Measurements from ENCODE around the gene UBA6.

- TF ChIP-seq, protein P1, sequence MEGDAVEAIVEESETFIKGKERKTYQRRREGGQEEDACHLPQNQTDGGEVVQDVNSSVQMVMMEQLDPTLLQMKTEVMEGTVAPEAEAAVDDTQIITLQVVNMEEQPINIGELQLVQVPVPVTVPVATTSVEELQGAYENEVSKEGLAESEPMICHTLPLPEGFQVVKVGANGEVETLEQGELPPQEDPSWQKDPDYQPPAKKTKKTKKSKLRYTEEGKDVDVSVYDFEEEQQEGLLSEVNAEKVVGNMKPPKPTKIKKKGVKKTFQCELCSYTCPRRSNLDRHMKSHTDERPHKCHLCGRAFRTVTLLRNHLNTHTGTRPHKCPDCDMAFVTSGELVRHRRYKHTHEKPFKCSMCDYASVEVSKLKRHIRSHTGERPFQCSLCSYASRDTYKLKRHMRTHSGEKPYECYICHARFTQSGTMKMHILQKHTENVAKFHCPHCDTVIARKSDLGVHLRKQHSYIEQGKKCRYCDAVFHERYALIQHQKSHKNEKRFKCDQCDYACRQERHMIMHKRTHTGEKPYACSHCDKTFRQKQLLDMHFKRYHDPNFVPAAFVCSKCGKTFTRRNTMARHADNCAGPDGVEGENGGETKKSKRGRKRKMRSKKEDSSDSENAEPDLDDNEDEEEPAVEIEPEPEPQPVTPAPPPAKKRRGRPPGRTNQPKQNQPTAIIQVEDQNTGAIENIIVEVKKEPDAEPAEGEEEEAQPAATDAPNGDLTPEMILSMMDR (conservative IDR thresholded peaks at IDR 0.05 in 1 of 2, IDR thresholded peaks at IDR 0.05 in 1 of 2; ENCODE audit: extremely low read depth in 1 of 2, insufficient read depth in 1 of 2, low read depth in 1 of 2, low read length in 2 of 2): no peak
- TF ChIP-seq EZH2 (IDR thresholded peaks at IDR 0.05; ENCODE audit: borderline replicate concordance, low read length): no peak
Observed at GRCh38 chr4:67576538-67576937, 124.4 kb downstream of the UBA6 start.

Data from mammary epithelial cell (primary cell).